ENCODE data around the gene G6PC3. TPM values are rescaled to one million over a fixed set of nuclear protein-coding genes. Genes with fewer than 3 reads are reported as not detected.
"Not testable (repeated sequence)": the region's sequence is repeated elsewhere in the genome, so short reads cannot be mapped to it uniquely, and the experiment has no call there.

The G6PC3 gene
- total RNA-seq, 1 donor from 2014 or later, result 42.4 TPM

- DNase-seq (ENCODE audit: low read depth), result no peak
- no peak for TF ChIP-seq CTCF (conservative IDR thresholded peaks at IDR 0.05; ENCODE audit: low read depth, low read length)
- H3K4me3 ChIP-seq (ENCODE audit: low read depth, low read length), result no peak overlapping the region
These were observed 40.1 kb upstream of the G6PC3 start for GRCh38 chr17:44030482-44030881.

DNA sequence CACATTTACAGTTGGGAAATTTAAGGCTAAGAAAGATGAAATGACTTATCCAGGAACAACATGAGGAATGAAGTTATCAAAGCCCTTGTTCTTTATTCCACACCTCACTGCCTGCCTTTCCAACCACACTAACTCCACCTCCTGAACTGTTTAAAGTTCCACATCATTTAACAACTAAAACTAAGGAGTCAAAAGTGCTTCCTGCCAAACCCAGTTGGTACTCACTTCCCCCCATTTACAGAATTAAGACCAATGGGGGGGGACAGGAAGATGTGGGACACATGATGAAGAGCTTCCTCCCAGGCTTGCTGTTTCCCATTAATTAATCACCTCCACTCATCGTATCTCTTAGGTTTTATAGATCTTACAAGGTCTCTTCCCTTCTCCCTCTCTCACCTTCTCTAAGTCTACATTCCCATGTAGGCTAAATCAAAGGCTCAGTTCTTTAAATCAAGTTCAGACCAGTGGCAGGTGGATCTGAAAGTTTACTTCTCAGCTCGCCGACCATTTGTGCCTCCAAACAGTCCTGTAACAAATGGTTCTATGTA, 36.6 kb upstream of the G6PC3 start:
- no peak overlapping the region for H3K4me3 ChIP-seq (ENCODE audit: low read depth, low read length)
- DNase-seq (ENCODE audit: low read depth), result no peak
- TF ChIP-seq CTCF (conservative IDR thresholded peaks at IDR 0.05; ENCODE audit: low read depth, low read length), result no peak

GRCh38 chr17:44034688-44035087, 35.8 kb upstream of the G6PC3 start:
- DNase-seq (ENCODE audit: low read depth); H3K4me3 ChIP-seq (ENCODE audit: low read depth, low read length): not testable (repeated sequence)

- no peak for DNase-seq (ENCODE audit: low read depth)
- no peak overlapping the region for H3K4me3 ChIP-seq (ENCODE audit: low read depth, low read length)
- no peak for TF ChIP-seq CTCF (conservative IDR thresholded peaks at IDR 0.05; ENCODE audit: low read depth, low read length)
These were observed 33.1 kb upstream of the G6PC3 start for GRCh38 chr17:44037471-44037870.

GRCh38 chr17:44038604-44039011, 31.9 kb upstream of the G6PC3 start:
- no peak overlapping the region for H3K4me3 ChIP-seq (ENCODE audit: low read depth, low read length)
- TF ChIP-seq CTCF (conservative IDR thresholded peaks at IDR 0.05; ENCODE audit: low read depth, low read length), result no peak
- no peak for DNase-seq (ENCODE audit: low read depth)

GRCh38 chr17:44039829-44040635, 30.5 kb upstream of the G6PC3 start:
- no peak for TF ChIP-seq CTCF (conservative IDR thresholded peaks at IDR 0.05; ENCODE audit: low read depth, low read length)
- DNase-seq (ENCODE audit: low read depth), result no peak
- no peak overlapping the region for H3K4me3 ChIP-seq (ENCODE audit: low read depth, low read length)

DNA sequence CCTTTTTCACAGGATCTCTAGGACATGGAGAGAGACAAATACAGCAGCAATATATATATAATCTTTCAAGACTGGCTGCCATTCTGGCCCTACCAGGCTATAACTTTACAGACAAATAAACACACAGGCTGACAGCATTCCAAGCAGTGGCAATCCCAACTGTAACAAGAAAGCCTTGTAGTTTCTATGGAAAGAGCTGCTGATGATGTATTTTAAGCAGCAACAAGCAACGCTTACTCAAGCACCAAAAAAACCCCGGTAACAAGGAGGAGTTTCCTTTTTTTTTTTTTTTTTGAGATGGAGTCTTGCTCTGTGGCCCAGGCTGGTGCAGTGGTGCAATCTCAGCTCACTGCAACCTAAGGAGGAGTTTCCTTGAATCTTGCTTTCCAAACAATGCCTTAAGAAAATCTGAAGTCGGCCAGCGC, 27.3 kb upstream of the G6PC3 start:
- DNase-seq (ENCODE audit: low read depth), result no peak
- no peak for TF ChIP-seq CTCF (conservative IDR thresholded peaks at IDR 0.05; ENCODE audit: low read depth, low read length)
- no peak overlapping the region for H3K4me3 ChIP-seq (ENCODE audit: low read depth, low read length)

Data from epithelial cell of proximal tubule (primary cell).